Body of pancreas (tissue), 4 donors: Measurements from ENCODE around the gene NEDD4L. TPM values are rescaled to one million over a fixed set of nuclear protein-coding genes. Genes with fewer than 3 reads are reported as not detected.

ENCODE experiments used
- ATAC-seq: fragments of 150-250 bp; one replicate; pipeline ENCODE4 v1.9.1; 2016
- DNase-seq, 4 donors: peaks; one replicate each; pipeline ENCODE4 v3.0.0-alpha.2; 2019
- H3K27ac ChIP-seq, 4 donors: fragments of 200-600 bp; sonication (generic); 1 replicate in 3 of 4; 2 replicates in 1 of 4; pipeline versions ENCODE4 v1.5.1 to v1.6.1; 2016 to 2019; ENCODE audit warnings: mild to moderate bottlenecking in 1 of 4, mixed read lengths in 1 of 4, moderate library complexity in 1 of 4
- H3K27me3 ChIP-seq, 2 donors: fragments of 200-600 bp; sonication (generic); one replicate each; pipeline ENCODE4 v1.6.0; 2016; ENCODE audit warnings: mild to moderate bottlenecking in 1 of 2
- H3K36me3 ChIP-seq, 2 donors: fragments of 200-600 bp; sonication (generic); replicated peaks in 1 of 2; 2 replicates each; pipeline ENCODE4 v1.5.1; 2016; ENCODE audit warnings: low read depth in 2 of 2; ENCODE audit not compliant: insufficient read depth in 1 of 2
- H3K4me1 ChIP-seq: fragments of 200-600 bp; sonication (generic); one replicate; pipeline ENCODE4 v1.6.0; 2016
- H3K4me3 ChIP-seq, 2 donors: fragments of 200-600 bp; sonication (generic); 1 replicate in 1 of 2; 2 replicates in 1 of 2; pipeline ENCODE4 v1.5.1; 2016 to 2019
- H3K9me3 ChIP-seq, 3 donors: fragments of 200-600 bp; sonication (generic); 1 replicate in 2 of 3; 2 replicates in 1 of 3; pipeline ENCODE4 v1.5.1; 2016
- CTCF ChIP-seq, 7 experiments: fragments of 450-650 bp in 4 of 7; fragments of 200-600 bp in 3 of 7; sonication (generic) in 3 of 7; IDR thresholded peaks; one replicate each; pipeline ENCODE4 v1.5.1; 2016 to 2019; ENCODE audit warnings: antibody characterized with exemption in 7 of 7
- POLR2A ChIP-seq, 3 donors: fragments of 450-650 bp; IDR thresholded peaks; one replicate each; pipeline ENCODE4 v1.6.1; 2016; ENCODE audit warnings: antibody characterized with exemption in 3 of 3, mild to moderate bottlenecking in 2 of 3
- WGBS, 2 donors: methylation state at CpG; one replicate each; pipeline ENCODE4 v1.1.5; 2017; 5-methylcytosine and 5-hydroxymethylcytosine counted together
- intact Hi-C: fragments of 100-400 bp; cut with DNase I; formaldehyde crosslinking; loops from one replicate; pipeline ENCODE4 v1.15.1; 2023
- total RNA-seq, 2 donors: library from RNA; depleted of rRNA; stranded (reverse); fragments of >200 nt; gene quantifications; one replicate each; pipeline ENCODE4 v1.1.0, GENCODE V29; 2016

NEDD4L gene
- total RNA-seq, 2 donors from 2014 or later: 105 to 108 TPM

GRCh38 chr18:58269931-58270330, 225.9 kb downstream of the NEDD4L start:
- H3K27ac ChIP-seq: peak overlapping the region; percentile 75 to 90 (median 83)
- ATAC-seq (peak; percentile 93), DNase-seq (peak; percentile 57 to 81 (median 60))
- H3K4me1 ChIP-seq: peaks cover 57% of the 10 kb centered on the region
- intact Hi-C loops: no loop called here
- no peak overlapping the region for H3K4me3 ChIP-seq
- no peaks in the 10 kb centered on the region for H3K27me3 ChIP-seq
- H3K36me3 ChIP-seq: no peaks in the 10 kb centered on the region
- no peaks in the 10 kb centered on the region for H3K9me3 ChIP-seq
- TF ChIP-seq POLR2A (IDR thresholded peaks at IDR 0.05) (no peak), CTCF (IDR thresholded peaks at IDR 0.05) (peak in 1 of 7 experiments; percentile 5)
- 15 to 33% methylated on average over 5 of the region's 5 CpGs for WGBS, 2 donors

- peak overlapping the region; percentile 75 to 90 (median 83) for H3K27ac ChIP-seq
- ATAC-seq (peak; percentile 13), DNase-seq (no peak)
- intact Hi-C loops: no loop called here
- peaks cover 56% of the 10 kb centered on the region for H3K4me1 ChIP-seq
- H3K36me3 ChIP-seq: no peaks in the 10 kb centered on the region
- no peaks in the 10 kb centered on the region for H3K9me3 ChIP-seq
- no peak overlapping the region for H3K4me3 ChIP-seq
- H3K27me3 ChIP-seq: no peaks in the 10 kb centered on the region
- 56 to 59% methylated on average over 4 of the region's 4 CpGs for WGBS, 2 donors
- TF ChIP-seq POLR2A (IDR thresholded peaks at IDR 0.05): no peak
- TF ChIP-seq CTCF (IDR thresholded peaks at IDR 0.05): no peak
Measured at GRCh38 chr18:58270396-58270795, 226.4 kb downstream of the NEDD4L start.

GRCh38 chr18:58271770-58272169, 227.7 kb downstream of the NEDD4L start:
- no peak for TF ChIP-seq CTCF (IDR thresholded peaks at IDR 0.05)
- DNase-seq: no peak
- no peak for ATAC-seq
- Histone ChIP-seq H3K27ac (peak overlapping the region in 3 of 4 donors; percentile 81 to 90 (median 85)), H3K4me3 (no peak overlapping the region), H3K27me3 (no peaks in the 10 kb centered on the region), H3K9me3 (no peaks in the 10 kb centered on the region), H3K4me1 (peaks cover 62% of the 10 kb centered on the region), H3K36me3 (no peaks in the 10 kb centered on the region)
- intact Hi-C loops: no loop called here
- WGBS, 2 donors: 15 to 18% methylated on average over 2 of the region's 2 CpGs

GRCh38 chr18:58272209-58272608, 228.2 kb downstream of the NEDD4L start:
- WGBS, 2 donors: 77 to 80% methylated on average over 6 of the region's 6 CpGs
- peak overlapping the region in 1 of 4 donors; percentile 81 for H3K27ac ChIP-seq
- intact Hi-C loops: no loop called here

More at GRCh38 chr18:58272209-58272608, 228.2 kb downstream of the NEDD4L start:
- ATAC-seq (no peak), DNase-seq (no peak)
- Histone ChIP-seq H3K4me3 (no peak overlapping the region), H3K4me1 (peaks cover 66% of the 10 kb centered on the region), H3K9me3 (no peaks in the 10 kb centered on the region), H3K36me3 (no peaks in the 10 kb centered on the region), H3K27me3 (no peaks in the 10 kb centered on the region)
- TF ChIP-seq CTCF (IDR thresholded peaks at IDR 0.05): no peak
- no peak for TF ChIP-seq POLR2A (IDR thresholded peaks at IDR 0.05)
